ENCODE results near the gene HSP90AB1. TPM values are rescaled to one million over a fixed set of nuclear protein-coding genes. Genes with fewer than 3 reads are reported as not detected.
A peak's percentile ranks its signal among the peaks of the same experiment; 100 is the strongest.

HSP90AB1 gene
- total and polyA plus RNA-seq, 9 of the 15 experiments (the other 6 are each of a cell fraction or from before 2014, with no cell fraction given) = 1,780 to 3,358 (median 2,262) TPM

GRCh38 chr6:44265722-44266233 is 18.9 kb downstream of the HSP90AB1 start (continued):
- TF ChIP-seq, protein P1, sequence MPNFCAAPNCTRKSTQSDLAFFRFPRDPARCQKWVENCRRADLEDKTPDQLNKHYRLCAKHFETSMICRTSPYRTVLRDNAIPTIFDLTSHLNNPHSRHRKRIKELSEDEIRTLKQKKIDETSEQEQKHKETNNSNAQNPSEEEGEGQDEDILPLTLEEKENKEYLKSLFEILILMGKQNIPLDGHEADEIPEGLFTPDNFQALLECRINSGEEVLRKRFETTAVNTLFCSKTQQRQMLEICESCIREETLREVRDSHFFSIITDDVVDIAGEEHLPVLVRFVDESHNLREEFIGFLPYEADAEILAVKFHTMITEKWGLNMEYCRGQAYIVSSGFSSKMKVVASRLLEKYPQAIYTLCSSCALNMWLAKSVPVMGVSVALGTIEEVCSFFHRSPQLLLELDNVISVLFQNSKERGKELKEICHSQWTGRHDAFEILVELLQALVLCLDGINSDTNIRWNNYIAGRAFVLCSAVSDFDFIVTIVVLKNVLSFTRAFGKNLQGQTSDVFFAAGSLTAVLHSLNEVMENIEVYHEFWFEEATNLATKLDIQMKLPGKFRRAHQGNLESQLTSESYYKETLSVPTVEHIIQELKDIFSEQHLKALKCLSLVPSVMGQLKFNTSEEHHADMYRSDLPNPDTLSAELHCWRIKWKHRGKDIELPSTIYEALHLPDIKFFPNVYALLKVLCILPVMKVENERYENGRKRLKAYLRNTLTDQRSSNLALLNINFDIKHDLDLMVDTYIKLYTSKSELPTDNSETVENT (CRISPR knock-in tag; IDR thresholded peaks at IDR 0.05) = no peak
- TF ChIP-seq STAT5B (CRISPR knock-in tag; IDR thresholded peaks at IDR 0.05) (no peak), CHD7 (IDR thresholded peaks at IDR 0.05; ENCODE audit: low read depth, low read length) (no peak), THRB (CRISPR knock-in tag; conservative IDR thresholded peaks at IDR 0.05) (0 out of 2 replicates have a peak, but pooled peaks have one; percentile 24), NONO (IDR thresholded peaks at IDR 0.05; ENCODE audit: low read depth in 2 of 2, low read length in 1 of 2) (no peak), FOXJ3 (CRISPR knock-in tag; IDR thresholded peaks at IDR 0.05) (no peak), ZNF740 (CRISPR knock-in tag; IDR thresholded peaks at IDR 0.05) (no peak), ZNF740 (tag; IDR thresholded peaks at IDR 0.05) (0 out of 4 replicates have a peak, but pooled peaks of 1 of the 2 experiments have one; percentile 32), KLF1 (tag; IDR thresholded peaks at IDR 0.05) (no peak)

Measured in K562 (cell line).